HepG2 (cell line): Measurements from ENCODE around the gene PBX4. TPM values are rescaled to one million over a fixed set of nuclear protein-coding genes. Genes with fewer than 3 reads are reported as not detected.

ENCODE experiments used
- ATF6 ChIP-seq: sonication (generic); formaldehyde crosslinking; conservative IDR thresholded peaks from 2 replicates; pipeline ENCODE4 v1.4.0; 2020; ENCODE audit warnings: missing genetic modification reagents
- CBX1 ChIP-seq: IDR thresholded peaks from one replicate; pipeline ENCODE4 v1.6.1; 2016; ENCODE audit warnings: antibody characterized with exemption, low read depth
- CENPBD1 ChIP-seq: sonication (generic); formaldehyde crosslinking; IDR thresholded peaks from 2 replicates; pipeline ENCODE4 v1.8.0; 2022; ENCODE audit warnings: missing genetic modification reagents, low read depth, mild to moderate bottlenecking, borderline replicate concordance
- IKZF1 ChIP-seq: fragments of 450-650 bp; IDR thresholded peaks from 2 replicates; pipeline ENCODE4 v1.7.1; 2016
- MEIS1 ChIP-seq: sonication (generic); formaldehyde crosslinking; IDR thresholded peaks from 2 replicates; pipeline ENCODE4 v1.9.0; 2021; ENCODE audit warnings: mild to moderate bottlenecking, missing genetic modification reagents, moderate library complexity, borderline replicate concordance
- MTF1 ChIP-seq: sonication (generic); formaldehyde crosslinking; IDR thresholded peaks from 2 replicates; pipeline ENCODE4 v1.5.0; 2020; ENCODE audit warnings: missing genetic modification reagents
- NFATC3 ChIP-seq: sonication (generic); formaldehyde crosslinking; IDR thresholded peaks from 2 replicates; pipeline ENCODE4 v1.5.1; 2020; ENCODE audit warnings: mild to moderate bottlenecking, missing genetic modification reagents
- PREB ChIP-seq: sonication (generic); formaldehyde crosslinking; IDR thresholded peaks from 2 replicates; pipeline ENCODE4 v1.4.0; 2020; ENCODE audit warnings: missing genetic modification reagents
- RARG ChIP-seq: sonication (generic); formaldehyde crosslinking; IDR thresholded peaks from 2 replicates; pipeline ENCODE4 v1.4.0; 2020; ENCODE audit warnings: low read depth, mild to moderate bottlenecking, missing genetic modification reagents
- SAFB2 ChIP-seq: sonication (generic); formaldehyde crosslinking; IDR thresholded peaks from 2 replicates; pipeline ENCODE4 v1.5.1; 2020; ENCODE audit warnings: missing genetic modification reagents, low read depth, mild to moderate bottlenecking, borderline replicate concordance
- SKI ChIP-seq: fragments of 450-650 bp; IDR thresholded peaks from one replicate; pipeline ENCODE4 v1.6.1; 2018; ENCODE audit warnings: mild to moderate bottlenecking; ENCODE audit not compliant: partially characterized antibody
- SNAPC5 ChIP-seq: sonication (generic); formaldehyde crosslinking; IDR thresholded peaks from 2 replicates; pipeline ENCODE4 v1.8.1; 2023; ENCODE audit warnings: mild to moderate bottlenecking, missing genetic modification reagents, borderline replicate concordance
- SP2 ChIP-seq: sonication (generic); formaldehyde crosslinking; IDR thresholded peaks from 2 replicates; pipeline ENCODE4 v1.5.1; 2020; ENCODE audit warnings: mild to moderate bottlenecking, missing genetic modification reagents
- TRAFD1 ChIP-seq: sonication (generic); formaldehyde crosslinking; IDR thresholded peaks from 2 replicates; pipeline ENCODE4 v1.5.1; 2020; ENCODE audit warnings: missing genetic modification reagents, mild to moderate bottlenecking, borderline replicate concordance
- ZC3H13 ChIP-seq: sonication (generic); formaldehyde crosslinking; IDR thresholded peaks from 2 replicates; pipeline ENCODE4 v1.8.1; 2023; ENCODE audit warnings: mild to moderate bottlenecking, missing genetic modification reagents, moderate library complexity
- ZNF234 ChIP-seq: sonication (generic); formaldehyde crosslinking; conservative IDR thresholded peaks from 2 replicates; pipeline ENCODE4 v1.5.1; 2020; ENCODE audit warnings: mild to moderate bottlenecking, missing genetic modification reagents
- ZNF276 ChIP-seq: sonication (generic); formaldehyde crosslinking; IDR thresholded peaks from 2 replicates; pipeline ENCODE4 v1.4.0; 2020; ENCODE audit warnings: mild to moderate bottlenecking, low read depth, missing genetic modification reagents
- ZNF441 ChIP-seq: sonication (generic); formaldehyde crosslinking; IDR thresholded peaks from 2 replicates; pipeline ENCODE4 v1.7.0; 2021; ENCODE audit warnings: missing genetic modification reagents, borderline replicate concordance
- ZNF784 ChIP-seq: sonication (generic); formaldehyde crosslinking; IDR thresholded peaks from 2 replicates; pipeline ENCODE4 v1.5.1; 2020; ENCODE audit warnings: missing genetic modification reagents, mild to moderate bottlenecking, borderline replicate concordance
- ZNF879 ChIP-seq: sonication (generic); formaldehyde crosslinking; IDR thresholded peaks from 2 replicates; pipeline ENCODE4 v1.8.1; 2023; ENCODE audit warnings: missing genetic modification reagents
- ZNF883 ChIP-seq: sonication (generic); formaldehyde crosslinking; IDR thresholded peaks from 2 replicates; pipeline ENCODE4 v1.5.1; 2020; ENCODE audit warnings: mild to moderate bottlenecking, missing genetic modification reagents; ENCODE audit errors: not compliant biosample characterization
- polyA plus RNA-seq, 8 experiments: library from polyadenylated mRNA; depleted of rRNA in 3 of 8; stranded (reverse) in 7 of 8; unstranded in 1 of 8; fragments of >200 nt; fragmentation: Illumina TruSeq in 4 of 8; extraction: Trizol in 4 of 8; gene quantifications; 2 replicates each; pipeline versions ENCODE4 v1.2.1 to v1.2.3, GENCODE V29; 2011 to 2016; ENCODE audit warnings: low read depth in 4 of 8, missing spikeins in 1 of 8, mixed read lengths in 1 of 8; ENCODE audit not compliant: insufficient read depth in 1 of 8
- total RNA-seq, 5 experiments: library from RNA; depleted of rRNA; stranded (reverse); fragments of >200 nt; fragmentation: Illumina TruSeq; extraction: Trizol; gene quantifications; 2 replicates each; pipeline ENCODE4 v1.2.3, GENCODE V29; 2016; ENCODE audit warnings: low read depth in 1 of 5

The PBX4 gene
- total and polyA plus RNA-seq, 2 of the 13 experiments (the other 11 are each of a cell fraction or from before 2014, with no cell fraction given), result not detected

GRCh38 chr19:19663256-19664120, 45.0 kb upstream of the PBX4 start, which contains the start of gene ATP13A1 (continued):
- no peak for TF ChIP-seq IKZF1
- no peak for TF ChIP-seq ZNF441
- TF ChIP-seq ZNF879 (CRISPR knock-in tag), result no peak
- TF ChIP-seq SKI, result no peak
- TF ChIP-seq SAFB2 (CRISPR knock-in tag), result no peak
- TF ChIP-seq ZNF234, result no peak
- TF ChIP-seq ZNF276 (CRISPR knock-in tag), result no peak
- TF ChIP-seq TRAFD1, result no peak
- TF ChIP-seq CENPBD1 (CRISPR knock-in tag), result no peak
- TF ChIP-seq SP2 (CRISPR knock-in tag), result peak; percentile 65
- no peak for TF ChIP-seq RARG
- TF ChIP-seq ZNF883 (CRISPR knock-in tag), result peak; percentile 39
- 0 out of 2 replicates have a peak, but pooled peaks have one; percentile 37 for TF ChIP-seq ZC3H13 (CRISPR knock-in tag)
- no peak for TF ChIP-seq MTF1
- TF ChIP-seq PREB, result no peak
- no peak for TF ChIP-seq ATF6 (CRISPR knock-in tag)
- no peak for TF ChIP-seq ZNF784
- TF ChIP-seq MEIS1 (CRISPR knock-in tag), result no peak
- no peak for TF ChIP-seq NFATC3
- TF ChIP-seq SNAPC5 (CRISPR knock-in tag), result no peak
- no peak for TF ChIP-seq CBX1
